Superior temporal gyrus (tissue), 1 donor: ENCODE data around the gene TSC2.
A peak's percentile ranks its signal among the peaks of the same experiment; 100 is the strongest.

Experiments
- DNase-seq: peaks from one replicate; pipeline ENCODE4 v3.0.0-alpha.2; 2016; ENCODE audit errors: extremely low spot score

Gene TSC2

DNA sequence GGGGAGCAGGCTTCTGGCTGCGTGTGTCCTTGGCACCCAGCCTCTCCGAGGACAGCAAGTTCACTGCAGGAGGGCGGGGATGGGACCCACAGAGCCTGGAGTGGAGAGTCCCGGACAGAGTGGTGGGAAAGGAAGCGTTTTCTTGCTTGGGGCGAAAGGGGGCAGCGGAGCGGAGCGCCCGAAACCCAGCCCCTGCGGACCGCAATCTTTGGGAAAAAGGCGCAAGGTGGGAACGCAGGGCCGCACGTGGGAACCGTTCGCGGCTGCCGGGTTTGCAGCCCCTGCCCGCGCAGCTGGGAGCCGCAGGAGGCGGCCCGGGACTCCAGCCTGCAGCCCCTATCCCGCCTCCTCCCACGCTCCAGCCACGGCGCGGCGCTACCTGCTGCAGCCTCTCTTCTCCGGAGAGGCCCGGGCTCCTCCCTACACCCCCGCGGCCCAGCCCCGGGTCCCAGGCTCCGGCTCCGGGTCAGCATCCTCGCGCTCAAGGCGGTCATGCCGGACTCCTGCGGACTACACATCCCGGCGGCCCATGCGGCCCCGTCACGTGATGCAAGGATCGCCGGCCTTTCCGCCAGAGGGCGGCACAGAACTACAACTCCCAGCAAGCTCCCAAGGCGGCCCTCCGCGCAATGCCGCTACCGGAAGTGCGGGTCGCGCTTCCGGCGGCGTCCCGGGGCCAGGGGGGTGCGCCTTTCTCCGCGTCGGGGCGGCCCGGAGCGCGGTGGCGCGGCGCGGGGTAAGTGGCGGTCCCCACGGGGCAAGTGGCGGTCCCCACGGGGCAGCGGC lies at the start of gene TSC2, which contains the start of gene NTHL1:
TSC2 (plus strand) TSS at position 656 of the 786 bp plus-strand sequence. CDS start 631 bp downstream, outside the sequence.
NTHL1 (minus strand) TSS at position 505 of the 786 bp plus-strand sequence; CDS start at position 494, 11 bp downstream.
- peak; percentile 98 for DNase-seq

DNA sequence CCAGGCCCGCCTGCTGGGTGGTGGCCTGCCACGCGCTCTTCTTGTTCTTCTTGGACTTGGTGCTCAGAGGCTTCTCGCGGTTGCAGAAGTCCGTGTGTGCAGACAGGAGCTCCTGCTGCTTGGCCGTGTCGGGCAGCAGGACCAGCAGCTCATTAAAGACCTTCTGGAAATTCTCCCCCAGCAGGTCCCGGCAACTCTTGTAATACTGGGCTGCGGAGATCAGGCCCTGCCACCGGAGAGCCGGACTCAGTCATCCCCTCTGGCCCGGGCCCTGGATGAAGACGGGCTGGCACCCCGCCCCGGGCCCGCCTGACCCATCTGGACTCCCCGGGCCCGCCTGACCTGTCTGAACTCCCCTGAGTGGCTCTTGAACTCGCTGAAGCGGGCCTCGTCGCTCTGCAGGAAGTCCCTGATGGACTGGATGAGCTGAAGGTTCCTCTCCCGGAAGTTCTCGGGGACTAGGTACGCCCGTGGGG lies 49.4 kb upstream of the TSC2 start:
- no peak for DNase-seq

DNA sequence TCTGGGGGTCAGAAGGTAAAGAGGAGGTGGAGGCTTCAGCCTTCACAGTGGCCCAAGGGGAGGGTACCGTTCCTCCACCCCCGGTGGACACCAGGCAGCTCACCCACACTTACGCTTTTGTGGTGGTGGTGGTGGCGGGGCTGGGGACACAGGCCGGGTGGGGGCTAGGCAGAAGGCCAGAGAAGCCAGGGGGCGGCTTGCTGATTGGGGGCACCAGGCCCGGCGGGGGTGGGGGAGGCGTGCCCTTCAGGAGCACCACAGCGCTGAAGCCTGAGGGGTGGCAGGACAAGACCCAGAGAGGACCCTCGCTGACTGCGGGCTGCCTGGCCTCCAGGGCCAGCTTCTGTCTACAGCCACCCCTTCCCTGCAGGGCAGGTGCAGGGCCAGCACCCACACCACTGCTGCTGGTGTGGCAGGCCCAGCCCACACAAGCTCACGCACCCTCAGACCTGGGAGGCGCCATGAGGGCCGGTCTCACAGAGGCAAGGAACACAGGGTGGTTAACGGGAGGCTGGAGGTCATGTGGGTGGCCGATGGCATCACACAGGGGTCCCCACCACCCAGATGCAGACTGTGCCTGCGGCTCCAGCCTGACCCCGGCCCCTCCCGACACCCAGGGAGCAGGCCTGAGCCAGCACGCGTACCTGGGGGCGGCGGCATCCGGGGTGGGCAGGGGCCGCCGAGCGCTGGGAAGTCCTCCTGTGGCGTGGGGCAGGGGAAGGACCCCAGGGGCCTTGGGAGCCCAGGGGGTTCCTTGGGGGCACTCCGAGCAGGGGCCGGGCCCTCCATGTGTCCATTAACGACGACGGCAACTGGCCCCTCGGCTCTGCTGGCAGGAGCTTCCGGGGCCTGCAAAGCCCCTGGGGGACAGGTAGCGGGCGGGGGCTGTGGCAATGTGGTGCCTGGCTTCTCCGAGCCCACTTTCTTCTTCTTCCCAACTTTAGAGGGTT lies 48.7 kb upstream of the TSC2 start:
- DNase-seq, result no peak

- DNase-seq, result no peak
Observed at GRCh38 chr16:1999866-2000514, 47.8 kb upstream of the TSC2 start.

- DNase-seq, result no peak
Observed at GRCh38 chr16:2001035-2001434, 46.8 kb upstream of the TSC2 start.

- no peak for DNase-seq
Observed at GRCh38 chr16:2001456-2002355, 46.1 kb upstream of the TSC2 start.

DNA sequence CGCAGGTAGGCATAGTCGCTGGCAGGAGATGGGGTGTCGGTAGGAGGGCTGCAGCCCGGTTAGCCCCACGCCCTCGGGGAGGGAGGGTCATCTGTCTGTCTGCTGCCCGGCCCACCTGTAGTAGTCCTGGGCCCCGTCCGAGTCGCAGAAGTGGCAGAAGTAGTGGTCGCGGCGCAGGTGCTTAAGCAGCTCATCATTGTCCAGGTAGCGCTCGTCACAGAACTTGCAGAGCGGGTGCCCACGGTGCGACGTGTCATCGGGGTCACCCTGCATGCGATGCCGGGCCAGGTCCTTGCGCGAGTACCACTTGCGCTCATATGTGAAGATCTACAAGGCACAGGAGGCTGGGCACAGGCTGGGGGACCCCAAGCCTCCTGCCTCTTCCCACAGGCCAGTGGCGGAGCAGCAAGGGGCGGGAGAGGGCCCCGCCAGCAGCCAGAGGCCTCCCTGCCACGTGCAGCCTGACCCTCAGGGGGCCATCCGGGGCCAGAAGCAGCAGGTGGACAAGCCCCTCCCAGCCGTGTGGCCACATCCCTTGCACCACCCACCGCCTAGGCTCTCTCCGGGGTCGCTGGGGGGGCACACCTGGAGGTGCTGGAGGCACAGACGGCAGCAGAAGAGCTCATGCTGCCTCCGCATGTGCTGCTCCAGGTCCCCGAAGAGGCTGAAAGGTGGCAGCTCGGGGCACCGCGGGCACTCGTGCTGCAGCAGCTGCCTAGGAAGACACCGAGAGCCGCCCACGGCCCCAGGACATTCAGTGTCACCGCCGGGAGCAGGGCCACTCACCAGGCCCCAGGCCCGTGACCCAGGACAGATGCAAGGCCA lies 45.2 kb upstream of the TSC2 start:
- no peak for DNase-seq

DNA sequence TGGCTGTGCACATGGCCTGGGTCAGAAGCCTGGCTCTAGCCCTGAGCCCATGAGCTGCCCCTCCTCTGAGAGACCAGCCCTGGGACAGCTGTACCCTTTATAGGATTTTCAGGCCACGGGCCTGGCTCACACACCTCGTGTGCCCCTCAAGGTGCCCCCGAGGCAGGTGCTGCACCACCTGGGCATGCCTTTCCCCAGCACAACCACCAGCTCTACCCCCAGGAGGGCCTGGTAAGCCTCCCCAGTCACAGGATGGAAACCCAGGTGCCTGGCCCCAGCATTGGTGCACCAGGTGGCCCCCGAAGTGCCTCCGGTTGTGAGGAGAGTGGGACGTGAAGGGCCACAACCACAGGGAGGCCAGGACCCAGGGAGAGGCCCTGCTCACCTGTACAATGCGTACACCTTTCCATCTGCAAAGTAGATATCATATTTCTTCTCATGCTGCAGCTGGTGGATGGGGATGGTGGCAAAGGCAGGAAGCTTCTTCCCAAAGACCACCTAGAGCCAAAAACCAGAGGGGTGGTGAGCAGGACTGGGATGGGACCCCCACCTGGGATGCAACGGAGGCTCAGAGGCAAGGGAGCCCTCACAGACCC lies 44.5 kb upstream of the TSC2 start:
- no peak for DNase-seq

DNA sequence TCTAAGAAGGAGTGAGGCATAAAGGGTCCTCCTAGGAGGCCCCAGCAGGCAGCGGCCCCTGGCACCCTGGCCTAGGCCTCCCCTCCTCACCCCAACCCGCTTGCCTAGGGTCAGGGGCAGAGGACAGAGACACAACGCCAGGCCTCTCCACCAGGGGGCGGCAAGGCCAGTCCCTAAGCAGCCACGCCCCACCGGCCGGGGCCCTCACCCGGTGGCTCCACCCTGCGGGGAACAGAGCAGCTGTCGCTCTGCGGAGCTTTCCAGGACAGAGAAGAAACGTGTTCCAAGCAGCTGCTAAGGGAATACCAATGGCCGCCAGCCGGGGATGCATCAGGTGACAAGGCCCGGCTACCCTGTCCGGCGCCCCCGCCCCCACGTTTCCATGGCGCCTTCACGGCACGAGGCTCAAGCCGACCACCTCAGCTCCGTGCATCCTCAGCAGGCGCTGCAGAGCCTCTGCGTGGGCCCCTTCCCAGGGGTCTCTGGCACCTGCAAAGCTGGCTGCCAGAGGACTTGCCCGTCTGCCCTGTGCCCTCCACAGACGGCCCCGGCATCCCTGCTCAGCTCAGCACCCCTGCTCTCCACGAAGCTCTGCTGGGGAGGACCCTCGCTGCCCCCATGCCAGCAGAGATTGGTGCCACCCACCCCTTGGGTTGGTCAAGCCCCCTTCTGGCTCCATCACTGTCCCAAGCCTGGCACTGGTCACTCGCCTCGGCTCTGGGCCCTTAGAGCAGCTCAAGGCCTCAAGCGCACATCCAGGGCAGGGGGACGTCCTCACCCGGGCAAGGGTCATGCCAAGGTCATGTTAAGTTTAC lies 43.8 kb upstream of the TSC2 start:
- peak; percentile 78 for DNase-seq

DNA sequence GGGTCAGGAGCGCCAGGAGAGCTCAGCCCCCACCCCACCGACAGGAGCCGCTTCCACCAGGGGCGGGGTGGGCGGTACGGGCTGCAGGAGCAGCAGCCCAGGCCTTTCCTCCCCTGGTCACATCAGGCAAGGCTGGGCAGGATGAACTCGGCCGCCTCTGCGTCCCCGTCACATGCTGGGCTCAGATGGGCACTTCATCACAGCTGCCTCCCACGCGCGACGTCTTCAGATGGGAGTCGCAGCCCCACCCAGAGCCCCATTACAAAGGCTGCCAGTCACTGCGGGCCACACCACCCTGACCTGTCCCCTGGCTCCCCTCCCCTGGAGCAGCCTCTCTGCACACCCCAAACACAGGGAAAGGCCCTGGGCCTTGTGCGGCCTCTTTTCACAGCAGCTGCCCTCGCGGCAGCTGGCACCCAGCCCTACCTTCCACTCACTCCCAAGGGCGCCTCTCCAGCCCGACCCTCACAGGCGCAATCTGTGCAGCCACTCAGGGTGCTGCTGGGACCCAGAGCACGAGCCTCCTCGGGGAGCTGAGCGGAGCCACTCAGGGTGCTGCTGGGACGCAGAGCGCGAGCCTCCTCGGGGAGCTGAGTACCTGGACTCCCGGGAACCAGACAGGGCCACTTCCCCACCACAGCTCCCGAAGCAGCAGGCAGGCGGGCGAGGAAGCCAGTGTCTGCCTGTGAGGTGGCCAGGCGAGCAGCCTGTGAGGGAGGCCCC lies 42.8 kb upstream of the TSC2 start:
- DNase-seq, result no peak

GRCh38 chr16:2005646-2006045 lies 42.1 kb upstream of the TSC2 start:
- no peak for DNase-seq

DNA sequence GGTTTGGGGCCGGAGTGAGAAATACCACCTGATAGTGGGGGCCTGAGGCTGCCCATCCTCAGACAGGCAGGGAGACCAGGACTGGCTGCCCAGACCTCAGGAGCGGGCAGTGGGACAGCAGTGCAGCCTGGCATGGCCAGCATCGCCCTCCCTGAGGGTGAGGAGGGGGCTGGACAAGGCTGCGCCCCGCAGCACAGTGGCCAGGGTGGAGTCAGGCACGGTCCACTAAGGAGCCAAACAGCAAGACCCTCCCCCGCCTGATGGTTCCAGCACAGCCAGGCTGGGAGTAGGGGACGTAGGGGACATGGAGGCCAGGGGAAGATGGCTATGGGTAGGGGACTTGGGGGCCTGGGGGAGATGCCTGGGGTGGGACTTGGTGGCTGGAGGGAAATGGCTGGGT lies 41.5 kb upstream of the TSC2 start:
- DNase-seq, result no peak

DNA sequence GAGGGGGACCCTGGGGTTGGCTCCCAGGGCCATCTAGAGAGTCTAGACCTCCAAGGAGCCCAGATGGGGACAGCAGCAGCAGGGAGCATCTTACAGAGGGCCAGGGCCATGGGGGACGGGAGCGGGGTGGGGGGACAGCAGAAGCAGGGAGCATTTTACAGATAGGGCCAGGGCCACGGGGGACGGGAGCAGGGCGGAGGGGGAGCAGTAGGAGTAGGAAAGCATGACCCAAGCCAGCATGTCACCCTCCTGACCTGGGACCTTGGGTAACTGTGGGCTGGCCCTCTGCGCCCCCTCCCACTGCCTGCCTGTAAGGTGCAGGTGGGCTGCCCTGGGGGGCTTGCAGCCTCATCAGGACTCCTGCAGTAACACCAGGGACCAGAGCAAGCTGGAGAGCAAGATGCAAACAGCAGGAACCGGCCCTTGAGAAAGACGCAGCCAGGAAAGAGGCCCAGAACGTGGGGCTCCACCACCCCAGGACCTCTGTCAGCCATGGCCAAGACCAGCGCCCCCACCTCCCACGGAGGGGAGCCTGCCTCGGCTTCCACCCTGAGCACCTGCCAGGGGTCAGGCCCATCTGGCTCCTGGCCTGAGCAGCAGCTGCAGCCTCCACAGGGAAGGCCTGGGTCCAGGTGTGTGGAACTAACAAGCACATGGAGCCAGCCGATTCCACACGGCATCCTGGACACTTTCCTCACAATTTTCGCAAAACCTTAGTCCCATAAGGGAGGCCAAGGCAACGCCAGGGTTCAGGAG lies 40.5 kb upstream of the TSC2 start:
- DNase-seq, result no peak

- no peak for DNase-seq
Observed at GRCh38 chr16:2008009-2008526, 39.7 kb upstream of the TSC2 start.

DNA sequence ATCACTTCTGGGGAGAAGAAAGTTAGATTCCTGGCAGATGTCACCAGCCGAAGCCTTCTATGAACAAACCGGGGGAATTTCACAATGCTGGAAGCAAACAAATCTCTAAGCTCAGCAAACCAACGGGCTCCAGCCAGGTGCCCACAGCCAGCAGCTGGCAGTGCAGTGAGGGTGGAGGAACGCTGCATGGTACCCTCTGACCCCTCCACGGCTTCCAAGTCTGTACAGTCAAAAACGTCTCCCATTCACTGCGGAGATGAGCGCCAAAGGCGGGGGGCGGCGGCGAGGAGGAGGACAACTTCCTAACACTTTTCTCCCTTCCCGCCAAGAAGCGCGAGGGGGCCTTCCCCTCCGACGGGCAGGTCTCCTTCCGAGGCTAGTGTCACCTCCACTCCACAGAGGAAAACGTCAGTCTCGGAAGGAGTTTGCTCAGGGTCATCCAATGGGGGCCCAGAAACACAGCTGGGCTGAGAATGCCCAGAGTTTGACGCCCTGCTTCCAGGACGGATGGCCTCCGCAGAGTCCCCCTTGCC lies 39.1 kb upstream of the TSC2 start:
- no peak for DNase-seq

GRCh38 chr16:2009164-2009711 lies 38.5 kb upstream of the TSC2 start:
- no peak for DNase-seq
